ENCODE data around the gene TGM2. TPM values are rescaled to one million over a fixed set of nuclear protein-coding genes. Genes with fewer than 3 reads are reported as not detected.

The TGM2 gene
- total and polyA plus RNA-seq, 9 of the 15 experiments (the other 6 are each of a cell fraction or from before 2014, with no cell fraction given): 5.5 to 78.5 (median 37.6) TPM

DNA sequence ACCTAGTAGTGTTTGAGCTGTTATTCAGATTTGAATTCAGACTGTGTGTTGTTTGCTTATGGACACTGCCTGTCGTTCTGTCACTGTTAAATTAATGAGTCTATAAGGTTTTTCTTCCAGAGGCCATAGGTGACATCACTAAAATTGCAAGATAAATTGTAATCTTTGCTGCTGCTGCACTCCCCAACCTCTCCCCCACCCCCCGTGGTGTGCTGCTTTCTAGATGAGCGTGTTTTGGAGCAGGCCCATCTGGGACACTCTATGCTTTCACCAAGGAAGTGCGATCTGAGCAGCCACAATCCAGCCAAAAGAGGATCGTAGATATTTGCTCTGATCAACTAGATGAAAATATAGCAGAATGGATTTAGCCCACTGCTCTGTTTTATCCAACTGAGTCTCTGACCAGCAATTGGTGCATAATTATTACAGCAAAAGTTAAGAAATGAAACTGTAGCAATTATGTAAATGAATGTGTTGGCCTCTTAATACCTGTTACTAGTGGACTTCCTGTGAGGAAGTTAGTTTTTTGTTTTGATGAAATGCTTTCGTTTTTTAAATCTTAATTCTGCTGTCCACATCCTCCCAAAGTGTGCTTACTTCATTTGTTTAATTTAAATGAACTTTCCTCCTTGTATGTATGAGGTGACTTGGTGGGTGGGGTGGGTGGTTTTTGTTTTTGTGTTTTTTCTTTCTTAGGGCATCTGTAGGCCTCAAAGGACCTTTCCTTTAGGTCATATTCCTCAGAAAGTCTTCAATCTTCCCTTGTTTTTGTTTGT is 73.4 kb downstream of the TGM2 start (continued):
- TF ChIP-seq, protein P1, sequence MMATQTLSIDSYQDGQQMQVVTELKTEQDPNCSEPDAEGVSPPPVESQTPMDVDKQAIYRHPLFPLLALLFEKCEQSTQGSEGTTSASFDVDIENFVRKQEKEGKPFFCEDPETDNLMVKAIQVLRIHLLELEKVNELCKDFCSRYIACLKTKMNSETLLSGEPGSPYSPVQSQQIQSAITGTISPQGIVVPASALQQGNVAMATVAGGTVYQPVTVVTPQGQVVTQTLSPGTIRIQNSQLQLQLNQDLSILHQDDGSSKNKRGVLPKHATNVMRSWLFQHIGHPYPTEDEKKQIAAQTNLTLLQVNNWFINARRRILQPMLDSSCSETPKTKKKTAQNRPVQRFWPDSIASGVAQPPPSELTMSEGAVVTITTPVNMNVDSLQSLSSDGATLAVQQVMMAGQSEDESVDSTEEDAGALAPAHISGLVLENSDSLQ (IDR thresholded peaks at IDR 0.05): peak; percentile 84
- 0 out of 2 replicates have a peak, but pooled peaks have one; percentile 49 for TF ChIP-seq ZNF444 (CRISPR knock-in tag; IDR thresholded peaks at IDR 0.05)
- TF ChIP-seq LEF1 (IDR thresholded peaks at IDR 0.05): 0 out of 2 replicates have a peak, but pooled peaks have one; percentile 32
- TF ChIP-seq CBFA2T3 (IDR thresholded peaks at IDR 0.05): peak; percentile 64
- no peak for TF ChIP-seq ATF1 (CRISPR knock-in tag; IDR thresholded peaks at IDR 0.05)
- TF ChIP-seq ATF1 (tag; IDR thresholded peaks at IDR 0.05): peak; percentile 63
- TF ChIP-seq ZNF589 (CRISPR knock-in tag; IDR thresholded peaks at IDR 0.05; ENCODE audit: low read depth): peak; percentile 82
- TF ChIP-seq, protein P2, sequence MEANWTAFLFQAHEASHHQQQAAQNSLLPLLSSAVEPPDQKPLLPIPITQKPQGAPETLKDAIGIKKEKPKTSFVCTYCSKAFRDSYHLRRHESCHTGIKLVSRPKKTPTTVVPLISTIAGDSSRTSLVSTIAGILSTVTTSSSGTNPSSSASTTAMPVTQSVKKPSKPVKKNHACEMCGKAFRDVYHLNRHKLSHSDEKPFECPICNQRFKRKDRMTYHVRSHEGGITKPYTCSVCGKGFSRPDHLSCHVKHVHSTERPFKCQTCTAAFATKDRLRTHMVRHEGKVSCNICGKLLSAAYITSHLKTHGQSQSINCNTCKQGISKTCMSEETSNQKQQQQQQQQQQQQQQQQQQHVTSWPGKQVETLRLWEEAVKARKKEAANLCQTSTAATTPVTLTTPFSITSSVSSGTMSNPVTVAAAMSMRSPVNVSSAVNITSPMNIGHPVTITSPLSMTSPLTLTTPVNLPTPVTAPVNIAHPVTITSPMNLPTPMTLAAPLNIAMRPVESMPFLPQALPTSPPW (CRISPR knock-in tag; IDR thresholded peaks at IDR 0.05): peak; percentile 70; the same call in 1 of the 2 replicates
- TF ChIP-seq ARNT (IDR thresholded peaks at IDR 0.05): peak in 1 of 2 experiments; percentile 58; a peak in 1 of 4 replicates
- TF ChIP-seq, protein P3, sequence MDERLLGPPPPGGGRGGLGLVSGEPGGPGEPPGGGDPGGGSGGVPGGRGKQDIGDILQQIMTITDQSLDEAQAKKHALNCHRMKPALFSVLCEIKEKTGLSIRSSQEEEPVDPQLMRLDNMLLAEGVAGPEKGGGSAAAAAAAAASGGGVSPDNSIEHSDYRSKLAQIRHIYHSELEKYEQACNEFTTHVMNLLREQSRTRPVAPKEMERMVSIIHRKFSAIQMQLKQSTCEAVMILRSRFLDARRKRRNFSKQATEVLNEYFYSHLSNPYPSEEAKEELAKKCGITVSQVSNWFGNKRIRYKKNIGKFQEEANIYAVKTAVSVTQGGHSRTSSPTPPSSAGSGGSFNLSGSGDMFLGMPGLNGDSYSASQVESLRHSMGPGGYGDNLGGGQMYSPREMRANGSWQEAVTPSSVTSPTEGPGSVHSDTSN (CRISPR knock-in tag; IDR thresholded peaks at IDR 0.05; ENCODE audit: low read depth): no peak
- TF ChIP-seq, protein P3 (tag; conservative IDR thresholded peaks at IDR 0.05; ENCODE audit: low read depth): peak; percentile 91
- TF ChIP-seq, protein P4, sequence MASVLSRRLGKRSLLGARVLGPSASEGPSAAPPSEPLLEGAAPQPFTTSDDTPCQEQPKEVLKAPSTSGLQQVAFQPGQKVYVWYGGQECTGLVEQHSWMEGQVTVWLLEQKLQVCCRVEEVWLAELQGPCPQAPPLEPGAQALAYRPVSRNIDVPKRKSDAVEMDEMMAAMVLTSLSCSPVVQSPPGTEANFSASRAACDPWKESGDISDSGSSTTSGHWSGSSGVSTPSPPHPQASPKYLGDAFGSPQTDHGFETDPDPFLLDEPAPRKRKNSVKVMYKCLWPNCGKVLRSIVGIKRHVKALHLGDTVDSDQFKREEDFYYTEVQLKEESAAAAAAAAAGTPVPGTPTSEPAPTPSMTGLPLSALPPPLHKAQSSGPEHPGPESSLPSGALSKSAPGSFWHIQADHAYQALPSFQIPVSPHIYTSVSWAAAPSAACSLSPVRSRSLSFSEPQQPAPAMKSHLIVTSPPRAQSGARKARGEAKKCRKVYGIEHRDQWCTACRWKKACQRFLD (CRISPR knock-in tag; IDR thresholded peaks at IDR 0.05): peak; percentile 23; the same call in 1 of the 2 replicates
- TF ChIP-seq, protein P5, sequence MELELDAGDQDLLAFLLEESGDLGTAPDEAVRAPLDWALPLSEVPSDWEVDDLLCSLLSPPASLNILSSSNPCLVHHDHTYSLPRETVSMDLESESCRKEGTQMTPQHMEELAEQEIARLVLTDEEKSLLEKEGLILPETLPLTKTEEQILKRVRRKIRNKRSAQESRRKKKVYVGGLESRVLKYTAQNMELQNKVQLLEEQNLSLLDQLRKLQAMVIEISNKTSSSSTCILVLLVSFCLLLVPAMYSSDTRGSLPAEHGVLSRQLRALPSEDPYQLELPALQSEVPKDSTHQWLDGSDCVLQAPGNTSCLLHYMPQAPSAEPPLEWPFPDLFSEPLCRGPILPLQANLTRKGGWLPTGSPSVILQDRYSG (tag; conservative IDR thresholded peaks at IDR 0.05; ENCODE audit: low read depth): 0 out of 2 replicates have a peak, but pooled peaks have one; percentile 9
- TF ChIP-seq SREBF2 (CRISPR knock-in tag; IDR thresholded peaks at IDR 0.05): no peak
- no peak for TF ChIP-seq ZFP30 (CRISPR knock-in tag; IDR thresholded peaks at IDR 0.05; ENCODE audit: borderline replicate concordance)
- TF ChIP-seq CEBPG (CRISPR knock-in tag; IDR thresholded peaks at IDR 0.05): no peak
- TF ChIP-seq CEBPG (tag; conservative IDR thresholded peaks at IDR 0.05 in 1 of 2, IDR thresholded peaks at IDR 0.05 in 1 of 2): 0 out of 4 replicates have a peak, but pooled peaks of 1 of the 2 experiments have one; percentile 39
- 0 out of 2 replicates have a peak, but pooled peaks have one; percentile 15 for TF ChIP-seq ESRRA (IDR thresholded peaks at IDR 0.05; ENCODE audit: borderline replicate concordance, low read depth)
